GM12878 (cell line): ENCODE data around the gene DENND1A. TPM values are rescaled to one million over a fixed set of nuclear protein-coding genes. Genes with fewer than 3 reads are reported as not detected.

ENCODE experiments used
- ATAC-seq: fragments of 200-7000 bp; cut with Tn5 transposase; 3 replicates; pipeline ENCODE4 v1.9.1; 2020; ENCODE audit warnings: mild to moderate bottlenecking, moderate library complexity
- BruUV-seq: library from RNA; stranded (reverse); fragments of 400-500 nt; replicated peaks from 2 replicates; lab custom pipeline; 2021; lab: Mats Ljungman, UMichigan
- CTCF ChIA-PET: fragments of 300-600 bp; sonication (Branson Sonifier 250); formaldehyde crosslinking; extraction: SDS; loops from one replicate; lab custom pipeline; 2021; ENCODE audit warnings: inconsistent platforms; lab: Yijun Ruan, JAX
- POLR2A ChIA-PET: fragments of 350-600 bp; formaldehyde crosslinking; extraction: SDS; loops from one replicate; lab custom pipeline; 2021; ENCODE audit warnings: inconsistent platforms; lab: Charles Lee
- RAD21 ChIA-PET: fragments of 300-600 bp; sonication (Branson Sonifier 250); formaldehyde crosslinking; loops from one replicate; lab custom pipeline; 2023; ENCODE audit warnings: antibody characterized with exemption; ENCODE audit not compliant: unreplicated experiment; lab: Charles Lee
- SMC1A ChIA-PET: fragments of 300-600 bp; sonication (Branson Sonifier 250); formaldehyde crosslinking; loops from one replicate; lab custom pipeline; 2023; ENCODE audit not compliant: unreplicated experiment, uncharacterized antibody; lab: Charles Lee
- DNase-seq: peaks from one replicate; pipeline ENCODE4 v3.0.0-alpha.2; 2011; ENCODE audit warnings: low read depth, low spot score
- FAIRE-seq: peaks from 3 replicates; lab custom pipeline; 2011; peaks lifted over from hg19 to GRCh38; lab: Jason Lieb, UNC
- H2AFZ ChIP-seq: 2 replicates; pipeline ENCODE4 v1.6.0; 2011; ENCODE audit warnings: low read depth, low read length, control low read depth; ENCODE audit not compliant: control insufficient read depth
- H3K27ac ChIP-seq: 2 replicates; pipeline ENCODE4 v1.5.1; 2011; ENCODE audit warnings: control low read depth; ENCODE audit not compliant: control insufficient read depth, insufficient read depth
- H3K27me3 ChIP-seq, 2 experiments: replicated peaks in 1 of 2; 2 replicates each; pipeline versions ENCODE4 v1.6.0 to v1.6.1; 2011; ENCODE audit warnings: low read length in 1 of 2; ENCODE audit not compliant: control insufficient read depth in 2 of 2, insufficient read depth in 2 of 2
- H3K36me3 ChIP-seq, 2 experiments: 2 replicates each; pipeline ENCODE4 v1.5.1; 2011; ENCODE audit warnings: low read length in 1 of 2; ENCODE audit not compliant: control insufficient read depth in 2 of 2, insufficient read depth in 2 of 2
- H3K4me1 ChIP-seq: 2 replicates; pipeline ENCODE4 v1.6.1; 2011; ENCODE audit warnings: mild to moderate bottlenecking, low read length, moderate library complexity, mixed read lengths; ENCODE audit not compliant: control insufficient read depth, insufficient read depth
- H3K4me2 ChIP-seq: 2 replicates; pipeline ENCODE4 v1.6.0; 2011; ENCODE audit warnings: control low read depth; ENCODE audit not compliant: control insufficient read depth, insufficient read depth
- H3K4me3 ChIP-seq: fragments of 200-600 bp; sonication (generic); 2 replicates; pipeline ENCODE4 v1.5.1; 2016
- H3K79me2 ChIP-seq: 2 replicates; pipeline ENCODE4 v1.6.0; 2011; ENCODE audit warnings: low read length; ENCODE audit not compliant: control insufficient read depth, insufficient read depth
- H3K9ac ChIP-seq: 2 replicates; pipeline ENCODE4 v1.8.0; 2011; ENCODE audit warnings: low read length, control low read depth, mixed read lengths; ENCODE audit not compliant: control insufficient read depth, insufficient read depth
- H3K9me3 ChIP-seq: replicated peaks from 3 replicates; pipeline ENCODE4 v1.5.1; 2011; ENCODE audit warnings: mild to moderate bottlenecking, low read length; ENCODE audit not compliant: control insufficient read depth, insufficient read depth
- H4K20me1 ChIP-seq: 2 replicates; pipeline ENCODE4 v1.6.0; 2011; ENCODE audit not compliant: control insufficient read depth, insufficient read depth
- EP300 ChIP-seq, 2 experiments: fragments of 150-350 bp in 1 of 2; IDR thresholded peaks; 2 replicates each; pipeline ENCODE4 v1.6.1; 2011 to 2012; ENCODE audit warnings: low read depth in 2 of 2, low read length in 2 of 2, borderline replicate concordance in 1 of 2, improper control_type of control experiment in 1 of 2, inconsistent platforms in 1 of 2; ENCODE audit not compliant: control insufficient read depth in 1 of 2
- PKNOX1 ChIP-seq: fragments of 450-650 bp; IDR thresholded peaks from 2 replicates; pipeline ENCODE4 v1.6.1; 2016; ENCODE audit warnings: mild to moderate bottlenecking
- POLR2A ChIP-seq: IDR thresholded peaks from 2 replicates; pipeline ENCODE4 v1.6.1; 2011; ENCODE audit warnings: low read depth, mild to moderate bottlenecking, low read length
- RFX5 ChIP-seq: IDR thresholded peaks from 2 replicates; pipeline ENCODE4 v1.6.1; 2011; ENCODE audit warnings: low read depth, low read length, improper control_type of control experiment
- RUNX3 ChIP-seq: IDR thresholded peaks from 2 replicates; pipeline ENCODE4 v1.6.1; 2012; ENCODE audit warnings: low read length, inconsistent platforms
- SIN3A ChIP-seq: IDR thresholded peaks from 2 replicates; pipeline ENCODE4 v1.6.1; 2012; ENCODE audit warnings: low read depth, low read length, improper control_type of control experiment
- STAT1 ChIP-seq: fragments of 450-650 bp; conservative IDR thresholded peaks from 2 replicates; pipeline ENCODE4 v1.6.1; 2014; ENCODE audit warnings: antibody characterized with exemption, mild to moderate bottlenecking
- ZNF687 ChIP-seq: fragments of 450-650 bp; IDR thresholded peaks from 2 replicates; pipeline ENCODE4 v1.6.1; 2017; ENCODE audit warnings: mild to moderate bottlenecking, moderate library complexity
- WGBS: methylation state at CpG from one replicate; pipeline ENCODE4 v1.1.6; 2016; ENCODE audit warnings: low lambda C conversion rate; ENCODE audit not compliant: insufficient replicate concordance, insufficient coverage; ENCODE audit errors: missing lambda C conversion rate; 5-methylcytosine and 5-hydroxymethylcytosine counted together
- in situ Hi-C: fragments of 300-500 bp; cut with MboI; formaldehyde crosslinking; loops from 9 replicates; pipeline ENCODE4 v1.14.3; 2018; ENCODE audit warnings: mixed read lengths
- intact Hi-C: fragments of 100-400 bp; cut with micrococcal nuclease; formaldehyde crosslinking; loops from one replicate; pipeline ENCODE4 v1.14.2; 2022; ENCODE audit not compliant: unreplicated experiment
- polyA plus RNA-seq, 11 experiments: library from polyadenylated mRNA; depleted of rRNA in 4 of 11; unstranded in 6 of 11; stranded (reverse) in 5 of 11; fragments of >200 nt; fragmentation: Nextera tagmentation in 4 of 11; fragmentation: Illumina TruSeq in 1 of 11; extraction: Ambion mirVana in 4 of 11; extraction: Trizol in 1 of 11; gene quantifications; 1 replicate in 1 of 11; 2 replicates in 10 of 11; pipeline versions ENCODE4 v1.2.1 to v1.2.3, GENCODE V29; 2011 to 2016; ENCODE audit warnings: inconsistent platforms in 2 of 11, missing spikeins in 2 of 11, low read depth in 1 of 11
- total RNA-seq, 4 experiments: library from RNA; depleted of rRNA in 3 of 4; stranded (reverse); fragments of >200 nt in 3 of 4; fragmentation: Illumina TruSeq in 1 of 4; extraction: Trizol in 1 of 4; gene quantifications; 2 replicates each; pipeline versions ENCODE4 v1.2.1 to v1.2.3, GENCODE V29; 2013 to 2021
- TF ChIP-seq, protein P1 (sequence below): IDR thresholded peaks from 2 replicates; pipeline ENCODE4 v1.6.1; 2011; ENCODE audit warnings: borderline replicate concordance, low read depth, mild to moderate bottlenecking, moderate library complexity, mixed read lengths, low read length; ENCODE audit not compliant: insufficient read depth; ENCODE audit errors: extremely low read length
- TF ChIP-seq, protein P2 (sequence below): IDR thresholded peaks from 2 replicates; pipeline ENCODE4 v1.6.1; 2012; ENCODE audit warnings: low read depth, low read length, improper control_type of control experiment
- TF ChIP-seq, protein P3 (sequence below): fragments of 450-650 bp; IDR thresholded peaks from 2 replicates; pipeline ENCODE4 v1.6.1; 2018; ENCODE audit warnings: borderline replicate concordance, mild to moderate bottlenecking; ENCODE audit not compliant: partially characterized antibody

DENND1A gene
- total and polyA plus RNA-seq, 10 of the 15 experiments (the other 5 are each of a cell fraction or from before 2014, with no cell fraction given), result 14.1 to 48.6 (median 35.2) TPM

GRCh38 chr9:123960965-123961364 lies 31.0 kb upstream of the DENND1A start:
- no peaks in the 10 kb centered on the region for H3K36me3 ChIP-seq
- no peak for FAIRE-seq
- WGBS, result 36% methylated on average over 6 of the region's 6 CpGs
- BruUV-seq, result no TSS peak
- no peaks in the 10 kb centered on the region for H3K4me1 ChIP-seq
- POLR2A ChIA-PET, result interaction anchor here (1.2 to 1.4 kb wide), 2 partner anchors 77 to 80 kb away, joined by 3 read pairs; no protein-coding TSS in a partner anchor
- H3K9ac ChIP-seq, result no peak overlapping the region
- no peak for DNase-seq
- no peak overlapping the region for H2AFZ ChIP-seq
- peaks cover 3 to 6% of the 10 kb centered on the region in 2 experiments for H3K27me3 ChIP-seq
- CTCF ChIA-PET, result interaction anchor here (0.6 to 7.9 kb wide), 21 partner anchors 8 to 426 kb away, joined by 3 to 161 read pairs (median 4); no protein-coding TSS in a partner anchor
- SMC1A ChIA-PET, result interaction anchor here (0.6 to 3.5 kb wide), 22 partner anchors 8 to 417 kb away, joined by 3 to 90 read pairs (median 4); no protein-coding TSS in a partner anchor
- H3K4me2 ChIP-seq, result no peak overlapping the region
- ATAC-seq, result no peak
- RAD21 ChIA-PET, result interaction anchor here (0.6 to 3.1 kb wide), 14 partner anchors 13 to 418 kb away, joined by 3 to 89 read pairs (median 6); no protein-coding TSS in a partner anchor
- no peaks in the 10 kb centered on the region for H3K79me2 ChIP-seq
- H4K20me1 ChIP-seq, result no peaks in the 10 kb centered on the region; the same call in 1 of the 2 replicates
- H3K4me3 ChIP-seq, result no peak overlapping the region
- in situ Hi-C loops (no loop called here), intact Hi-C loops (loop anchor here (1.0 to 10.0 kb wide), 4 partner anchors 80 to 556 kb away; no protein-coding TSS in a partner anchor)
- H3K9me3 ChIP-seq, result peaks cover 6% of the 10 kb centered on the region; the same call in 2 of the 3 replicates
- no peak overlapping the region for H3K27ac ChIP-seq
- TF ChIP-seq POLR2A (no peak), EP300 (IDR thresholded peaks at IDR 0.05; ENCODE audit: borderline replicate concordance in 1 of 2, control insufficient read depth in 1 of 2, low read depth in 2 of 2, low read length in 2 of 2) (no peak), RFX5 (no peak), STAT1 (no peak), SIN3A (no peak), ZNF687 (no peak), RUNX3 (no peak), PKNOX1 (no peak)
- TF ChIP-seq, protein P1, sequence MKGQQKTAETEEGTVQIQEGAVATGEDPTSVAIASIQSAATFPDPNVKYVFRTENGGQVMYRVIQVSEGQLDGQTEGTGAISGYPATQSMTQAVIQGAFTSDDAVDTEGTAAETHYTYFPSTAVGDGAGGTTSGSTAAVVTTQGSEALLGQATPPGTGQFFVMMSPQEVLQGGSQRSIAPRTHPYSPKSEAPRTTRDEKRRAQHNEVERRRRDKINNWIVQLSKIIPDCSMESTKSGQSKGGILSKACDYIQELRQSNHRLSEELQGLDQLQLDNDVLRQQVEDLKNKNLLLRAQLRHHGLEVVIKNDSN, result no peak
- TF ChIP-seq, protein P2, sequence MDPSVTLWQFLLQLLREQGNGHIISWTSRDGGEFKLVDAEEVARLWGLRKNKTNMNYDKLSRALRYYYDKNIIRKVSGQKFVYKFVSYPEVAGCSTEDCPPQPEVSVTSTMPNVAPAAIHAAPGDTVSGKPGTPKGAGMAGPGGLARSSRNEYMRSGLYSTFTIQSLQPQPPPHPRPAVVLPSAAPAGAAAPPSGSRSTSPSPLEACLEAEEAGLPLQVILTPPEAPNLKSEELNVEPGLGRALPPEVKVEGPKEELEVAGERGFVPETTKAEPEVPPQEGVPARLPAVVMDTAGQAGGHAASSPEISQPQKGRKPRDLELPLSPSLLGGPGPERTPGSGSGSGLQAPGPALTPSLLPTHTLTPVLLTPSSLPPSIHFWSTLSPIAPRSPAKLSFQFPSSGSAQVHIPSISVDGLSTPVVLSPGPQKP, result no peak
- TF ChIP-seq, protein P3, sequence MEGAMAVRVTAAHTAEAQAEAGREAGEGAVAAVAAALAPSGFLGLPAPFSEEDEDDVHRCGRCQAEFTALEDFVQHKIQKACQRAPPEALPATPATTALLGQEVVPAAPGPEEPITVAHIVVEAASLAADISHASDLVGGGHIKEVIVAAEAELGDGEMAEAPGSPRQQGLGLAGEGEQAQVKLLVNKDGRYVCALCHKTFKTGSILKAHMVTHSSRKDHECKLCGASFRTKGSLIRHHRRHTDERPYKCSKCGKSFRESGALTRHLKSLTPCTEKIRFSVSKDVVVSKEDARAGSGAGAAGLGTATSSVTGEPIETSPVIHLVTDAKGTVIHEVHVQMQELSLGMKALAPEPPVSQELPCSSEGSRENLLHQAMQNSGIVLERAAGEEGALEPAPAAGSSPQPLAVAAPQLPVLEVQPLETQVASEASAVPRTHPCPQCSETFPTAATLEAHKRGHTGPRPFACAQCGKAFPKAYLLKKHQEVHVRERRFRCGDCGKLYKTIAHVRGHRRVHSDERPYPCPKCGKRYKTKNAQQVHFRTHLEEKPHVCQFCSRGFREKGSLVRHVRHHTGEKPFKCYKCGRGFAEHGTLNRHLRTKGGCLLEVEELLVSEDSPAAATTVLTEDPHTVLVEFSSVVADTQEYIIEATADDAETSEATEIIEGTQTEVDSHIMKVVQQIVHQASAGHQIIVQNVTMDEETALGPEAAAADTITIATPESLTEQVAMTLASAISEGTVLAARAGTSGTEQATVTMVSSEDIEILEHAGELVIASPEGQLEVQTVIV, result no peak
